ENCODE measurements around the gene MOB3A. TPM values are rescaled to one million over a fixed set of nuclear protein-coding genes. Genes with fewer than 3 reads are reported as not detected.

Gene MOB3A
- total RNA-seq, 1 experiment from 2014 or later = 25.0 TPM

DNA sequence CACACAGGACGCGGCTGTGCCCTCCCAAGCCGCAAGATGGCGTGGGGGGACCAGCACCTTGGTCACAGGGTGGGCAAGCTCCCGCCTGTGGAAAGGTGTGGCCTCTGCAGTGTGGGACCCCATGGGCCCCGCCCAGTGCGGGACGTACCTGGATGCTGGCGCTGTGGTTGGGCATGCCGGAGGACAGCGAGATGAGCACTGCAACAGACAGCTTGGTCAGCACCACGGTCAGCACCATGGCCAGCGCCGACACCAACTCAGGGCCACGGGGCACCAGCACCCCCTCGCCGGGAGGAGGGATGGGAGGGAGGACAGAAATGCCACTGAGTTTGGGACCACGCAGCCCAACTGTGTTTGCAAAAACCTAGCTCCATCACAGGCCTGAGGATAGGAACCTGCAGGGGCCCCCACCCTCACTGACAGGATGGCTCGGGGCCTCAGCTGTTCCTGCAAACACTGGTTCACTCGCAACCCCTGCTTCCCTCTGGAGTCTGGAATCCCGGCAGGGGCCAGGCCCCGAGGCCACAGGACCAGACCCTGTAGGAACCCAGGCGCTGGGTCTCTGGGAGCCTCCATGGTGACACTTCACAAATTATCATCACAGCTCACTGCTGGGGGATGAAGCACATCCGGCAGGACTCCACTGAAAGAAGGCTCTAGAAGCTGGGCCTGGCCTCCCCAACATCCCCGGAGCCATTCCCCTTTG lies 27.7 kb upstream of the MOB3A start:
- DNase-seq (ENCODE audit: low read depth) = no peak

- no peak for DNase-seq (ENCODE audit: low read depth)
These were observed 26.9 kb upstream of the MOB3A start for GRCh38 chr19:2122982-2123381.

- no peak for DNase-seq (ENCODE audit: low read depth)
These were observed 26.1 kb upstream of the MOB3A start for GRCh38 chr19:2122251-2122650.

DNA sequence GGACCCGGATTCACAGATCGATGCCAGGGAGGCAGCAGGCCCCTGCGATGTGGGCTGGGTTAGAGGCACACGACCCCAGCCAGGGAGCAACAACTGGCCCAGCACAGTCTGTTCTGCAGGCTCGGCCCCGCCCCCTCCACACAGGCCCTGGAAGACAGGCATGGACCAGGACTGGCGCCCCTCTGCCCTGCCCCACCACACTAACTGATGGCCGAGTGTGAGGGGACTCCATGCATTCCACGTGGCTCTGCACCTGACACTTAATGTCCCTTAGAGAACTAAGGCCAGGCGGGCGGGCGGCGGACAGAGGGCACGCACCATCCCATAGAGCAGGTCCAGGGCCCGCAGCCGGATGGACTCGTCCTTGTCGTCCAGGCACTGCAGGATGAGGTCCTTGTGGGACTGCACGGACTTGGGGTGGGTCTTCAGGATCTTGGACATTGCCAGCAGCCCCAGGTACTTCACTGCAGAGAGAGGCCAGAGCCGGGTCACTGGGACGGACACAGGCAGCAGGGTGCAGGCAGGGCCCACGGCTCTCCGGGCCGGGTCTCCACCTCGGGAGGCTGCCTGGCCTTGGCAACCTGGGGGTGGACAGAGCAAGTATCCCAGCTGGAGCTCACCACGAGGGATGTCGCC lies 25.4 kb upstream of the MOB3A start:
- DNase-seq (ENCODE audit: low read depth) = no peak

DNA sequence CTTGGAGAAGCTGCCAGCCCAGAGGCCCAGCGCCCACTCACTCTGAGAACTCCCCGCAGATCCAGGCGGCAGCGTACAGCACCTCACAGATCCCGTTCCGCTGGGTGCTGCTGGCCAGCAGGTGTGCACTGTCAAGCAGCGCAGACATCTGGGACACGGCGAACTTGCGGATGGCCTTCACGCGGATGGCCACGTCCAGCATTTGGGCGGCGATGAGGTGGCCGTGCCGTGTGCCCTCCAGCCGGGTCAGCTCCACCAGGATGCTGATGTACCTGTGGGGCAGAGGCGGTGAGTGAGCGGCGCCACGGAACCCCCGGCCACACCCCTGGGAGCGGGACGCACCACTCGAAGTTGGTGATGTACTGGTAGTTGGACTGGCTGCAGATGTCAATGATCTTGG lies 24.7 kb upstream of the MOB3A start:
- no peak for DNase-seq (ENCODE audit: low read depth)

GRCh38 chr19:2119921-2120785 lies 24.0 kb upstream of the MOB3A start:
- no peak for DNase-seq (ENCODE audit: low read depth)

DNA sequence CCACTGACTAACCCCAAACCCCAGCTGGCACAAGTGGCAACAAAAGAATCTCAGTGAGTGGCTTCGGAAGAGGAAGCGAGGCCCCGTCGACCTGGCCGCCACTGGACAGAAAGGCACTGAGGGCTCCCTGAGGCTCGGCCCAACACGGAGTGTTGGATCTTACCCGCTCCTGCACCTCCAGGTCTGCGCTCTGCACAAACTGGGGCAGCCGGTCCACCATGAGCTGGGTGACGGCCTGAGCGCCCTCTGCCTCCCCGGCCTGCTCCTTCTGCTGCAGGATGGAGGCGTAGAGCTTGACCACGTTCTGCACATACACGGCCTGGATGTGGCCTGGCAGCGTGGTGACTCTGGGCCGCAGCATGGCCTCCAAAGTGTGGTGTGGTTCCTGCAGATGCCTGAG lies 22.3 kb upstream of the MOB3A start:
- DNase-seq (ENCODE audit: low read depth) = no peak

GRCh38 chr19:2117215-2117960 lies 21.3 kb upstream of the MOB3A start:
- no peak for DNase-seq (ENCODE audit: low read depth)

GRCh38 chr19:2116507-2116906 lies 20.4 kb upstream of the MOB3A start:
- DNase-seq (ENCODE audit: low read depth) = no peak

DNA sequence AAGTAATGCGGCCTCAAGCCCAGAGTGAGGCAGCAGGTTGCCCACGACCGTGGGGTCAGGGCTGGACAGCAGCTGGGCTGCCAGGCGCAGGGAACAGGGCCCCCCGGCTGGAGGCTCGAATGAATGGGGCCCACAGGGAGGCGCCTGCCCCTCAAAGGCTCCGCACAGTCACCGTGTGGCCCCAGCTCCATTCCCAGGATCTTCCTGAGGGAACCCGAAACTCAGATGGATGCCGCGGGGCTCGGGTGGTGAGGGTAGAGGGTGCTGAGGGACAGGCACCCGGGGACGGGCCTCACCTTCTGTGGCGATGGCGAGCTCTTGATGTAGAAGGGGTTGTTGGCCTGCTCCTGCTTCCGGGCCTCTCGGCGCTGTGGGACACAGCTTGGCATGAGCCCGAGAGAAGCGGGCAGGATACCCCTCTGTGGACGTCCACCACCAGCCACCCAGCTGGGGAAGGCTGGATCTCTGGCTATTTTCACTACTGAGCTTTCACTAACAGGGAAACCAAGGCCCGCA lies 19.8 kb upstream of the MOB3A start:
- no peak for DNase-seq (ENCODE audit: low read depth)

DNA sequence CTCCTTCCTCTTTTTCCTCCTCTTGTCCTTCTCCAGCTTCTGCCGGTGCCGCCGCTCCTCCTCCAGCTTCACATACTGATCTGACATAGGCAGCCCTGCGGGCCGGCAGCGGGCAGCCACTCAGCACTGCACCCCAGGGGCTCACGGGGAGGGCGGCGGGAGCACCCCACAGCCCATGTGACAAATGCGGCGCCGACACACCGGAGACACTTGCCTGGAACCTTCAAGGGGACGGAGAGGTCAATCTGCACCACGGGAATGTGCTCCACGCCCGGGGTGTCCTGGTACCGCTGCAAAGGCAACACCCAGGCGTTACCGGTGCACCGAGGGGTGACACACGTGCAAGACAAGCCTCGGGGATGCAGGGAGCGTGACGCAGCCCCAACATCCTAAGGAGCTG lies 19.2 kb upstream of the MOB3A start:
- no peak for DNase-seq (ENCODE audit: low read depth)

- DNase-seq (ENCODE audit: low read depth) = no peak
These were observed 18.7 kb upstream of the MOB3A start for GRCh38 chr19:2114821-2115220.

DNA sequence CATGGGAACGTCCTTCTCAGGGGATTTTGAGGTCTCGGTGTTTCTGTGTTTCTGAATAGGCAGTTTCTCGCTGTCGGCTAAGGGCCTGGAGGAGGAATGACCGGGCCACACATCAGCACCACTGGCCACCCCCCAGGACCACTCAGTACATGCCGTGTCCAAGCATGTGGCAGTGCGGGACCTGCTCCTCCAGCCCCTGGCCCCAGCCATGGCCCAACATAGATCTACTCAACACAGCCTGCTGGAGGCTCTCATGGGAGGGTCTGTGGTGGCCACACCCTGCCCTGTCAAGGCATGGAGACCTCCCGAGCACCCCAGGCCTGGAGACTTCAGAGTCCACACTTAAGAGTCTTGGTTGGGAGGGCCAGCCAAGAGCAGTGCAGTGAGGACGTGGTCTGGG lies 18.1 kb upstream of the MOB3A start:
- DNase-seq (ENCODE audit: low read depth) = no peak

GRCh38 chr19:2113439-2114211 lies 17.5 kb upstream of the MOB3A start:
- DNase-seq (ENCODE audit: low read depth) = peak; percentile 52

DNA sequence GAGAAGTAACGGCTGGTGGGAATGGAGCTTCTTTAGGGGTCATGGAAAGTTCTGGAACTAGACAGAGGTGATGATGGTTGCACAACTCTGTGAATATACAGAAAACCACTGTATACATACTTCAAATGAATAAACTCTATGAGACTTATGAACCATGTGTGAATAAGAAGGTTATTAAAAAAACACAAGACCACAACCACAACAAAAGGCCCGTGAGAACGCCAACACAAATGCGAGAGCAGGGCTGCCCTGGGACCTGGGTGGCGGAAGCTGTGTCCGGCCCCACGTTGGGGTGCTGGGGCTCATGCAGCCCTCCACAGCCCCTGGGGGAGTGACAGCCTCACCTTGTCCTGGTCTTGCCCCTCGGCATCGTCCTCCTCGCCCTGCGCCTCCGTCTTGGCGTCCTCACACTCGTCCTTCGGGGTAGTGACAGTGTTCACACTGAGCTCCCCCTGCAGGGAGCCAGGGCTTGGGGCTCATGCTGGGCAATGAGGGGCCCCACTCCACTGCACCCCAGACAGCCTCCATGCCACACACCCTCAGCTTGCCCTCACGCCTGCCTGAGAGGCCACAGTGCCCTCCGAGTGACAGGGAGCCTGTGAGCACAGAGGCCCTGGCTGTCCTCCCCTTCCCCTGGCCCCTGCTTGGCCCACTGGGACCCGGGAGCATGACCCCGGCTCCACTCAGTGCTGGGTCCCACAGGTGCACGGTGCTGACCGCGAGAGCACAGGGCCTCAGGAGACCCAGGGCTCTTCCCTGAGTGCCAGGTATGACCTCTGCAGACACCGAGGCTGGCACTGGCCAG lies 16.6 kb upstream of the MOB3A start:
- DNase-seq (ENCODE audit: low read depth) = no peak

DNA sequence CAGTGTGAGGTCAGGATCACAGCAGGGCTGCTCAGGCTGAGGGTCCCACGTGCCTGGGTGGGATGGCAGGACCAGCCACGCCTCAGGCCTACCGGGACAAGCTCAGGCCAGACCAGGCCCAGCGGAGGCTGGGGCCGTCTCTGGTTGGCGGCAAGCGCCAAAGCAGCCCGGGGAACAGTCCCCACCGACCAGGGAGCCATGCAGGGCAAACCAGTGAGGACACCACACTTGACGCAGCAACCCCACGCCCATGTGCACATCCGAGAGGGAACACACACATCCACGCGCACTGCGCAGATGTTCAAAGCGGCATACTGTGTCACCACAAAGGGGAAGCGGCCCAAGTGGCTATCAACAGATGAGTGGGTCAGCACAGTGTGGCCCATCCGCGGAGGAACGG lies 15.8 kb upstream of the MOB3A start:
- no peak for DNase-seq (ENCODE audit: low read depth)

GRCh38 chr19:2111425-2111824 lies 15.3 kb upstream of the MOB3A start:
- no peak for DNase-seq (ENCODE audit: low read depth)

GRCh38 chr19:2110822-2111221 lies 14.7 kb upstream of the MOB3A start:
- no peak for DNase-seq (ENCODE audit: low read depth)

- no peak for DNase-seq (ENCODE audit: low read depth)
These were observed 13.1 kb upstream of the MOB3A start for GRCh38 chr19:2109046-2109864.

All from HT1080 (cell line).